ENCODE measurements around the gene EYS. TPM values are rescaled to one million over a fixed set of nuclear protein-coding genes. Genes with fewer than 3 reads are reported as not detected.

The EYS gene
- total RNA-seq, 1 donor from 2014 or later: not detected

GRCh38 chr6:64217721-64218620 is 1489.1 kb downstream of the EYS start:
- DNase-seq (ENCODE audit: low read depth): peak; percentile 21
- Histone ChIP-seq H3K4me3 (ENCODE audit: low read depth, low read length) (no peak overlapping the region), H3K36me3 (ENCODE audit: control insufficient read depth, insufficient read depth, low read length) (no peaks in the 10 kb centered on the region), H3K27me3 (ENCODE audit: control insufficient read depth, insufficient read depth, low read length) (no peaks in the 10 kb centered on the region)
- no peak for TF ChIP-seq CTCF (IDR thresholded peaks at IDR 0.05; ENCODE audit: insufficient read depth, low read length, poor library complexity, severe bottlenecking)

GRCh38 chr6:64214373-64214772 is 1492.7 kb downstream of the EYS start:
- Histone ChIP-seq H3K4me3 (ENCODE audit: low read depth, low read length) (no peak overlapping the region), H3K27me3 (ENCODE audit: control insufficient read depth, insufficient read depth, low read length) (no peaks in the 10 kb centered on the region), H3K36me3 (ENCODE audit: control insufficient read depth, insufficient read depth, low read length) (no peaks in the 10 kb centered on the region)
- no peak for DNase-seq (ENCODE audit: low read depth)
- TF ChIP-seq CTCF (IDR thresholded peaks at IDR 0.05; ENCODE audit: insufficient read depth, low read length, poor library complexity, severe bottlenecking): no peak

GRCh38 chr6:64213697-64214096 is 1493.3 kb downstream of the EYS start:
- H3K36me3 ChIP-seq (ENCODE audit: control insufficient read depth, insufficient read depth, low read length): no peaks in the 10 kb centered on the region
- H3K4me3 ChIP-seq (ENCODE audit: low read depth, low read length): no peak overlapping the region
- no peak for DNase-seq (ENCODE audit: low read depth)
- no peak for TF ChIP-seq CTCF (IDR thresholded peaks at IDR 0.05; ENCODE audit: insufficient read depth, low read length, poor library complexity, severe bottlenecking)
- no peaks in the 10 kb centered on the region for H3K27me3 ChIP-seq (ENCODE audit: control insufficient read depth, insufficient read depth, low read length)

- no peak for DNase-seq (ENCODE audit: low read depth)
- Histone ChIP-seq H3K27me3 (ENCODE audit: control insufficient read depth, insufficient read depth, low read length) (no peaks in the 10 kb centered on the region), H3K36me3 (ENCODE audit: control insufficient read depth, insufficient read depth, low read length) (no peaks in the 10 kb centered on the region), H3K4me3 (ENCODE audit: low read depth, low read length) (no peak overlapping the region)
- TF ChIP-seq CTCF (IDR thresholded peaks at IDR 0.05; ENCODE audit: insufficient read depth, low read length, poor library complexity, severe bottlenecking): no peak
Measured at GRCh38 chr6:64197246-64197645, 1509.8 kb downstream of the EYS start.

- DNase-seq (ENCODE audit: low read depth): no peak
- TF ChIP-seq CTCF (IDR thresholded peaks at IDR 0.05; ENCODE audit: insufficient read depth, low read length, poor library complexity, severe bottlenecking): no peak
- no peak overlapping the region for H3K4me3 ChIP-seq (ENCODE audit: low read depth, low read length)
Measured at GRCh38 chr6:64186592-64186991, 1520.4 kb downstream of the EYS start.

GRCh38 chr6:64185621-64186020 is 1521.4 kb downstream of the EYS start:
- DNase-seq (ENCODE audit: low read depth): no peak
- Histone ChIP-seq H3K36me3 (ENCODE audit: control insufficient read depth, insufficient read depth, low read length) (no peaks in the 10 kb centered on the region), H3K27me3 (ENCODE audit: control insufficient read depth, insufficient read depth, low read length) (no peaks in the 10 kb centered on the region), H3K4me3 (ENCODE audit: low read depth, low read length) (no peak overlapping the region)
- TF ChIP-seq CTCF (IDR thresholded peaks at IDR 0.05; ENCODE audit: insufficient read depth, low read length, poor library complexity, severe bottlenecking): no peak

More at GRCh38 chr6:64186592-64186991, 1520.4 kb downstream of the EYS start:
- H3K27me3 ChIP-seq (ENCODE audit: control insufficient read depth, insufficient read depth, low read length): no peaks in the 10 kb centered on the region
- H3K36me3 ChIP-seq (ENCODE audit: control insufficient read depth, insufficient read depth, low read length): no peaks in the 10 kb centered on the region

All from kidney epithelial cell (primary cell).